Raji (cell line): ENCODE results near the gene HECTD1.

Experiments used
- POLR2A ChIP-seq: IDR thresholded peaks from 2 replicates; pipeline ENCODE4 v1.6.1; 2011; ENCODE audit warnings: low read depth, low read length, control low read depth; ENCODE audit not compliant: insufficient read depth

The HECTD1 gene

GRCh38 chr14:31090883-31091764 lies 116.5 kb downstream of the HECTD1 start:
- no peak for TF ChIP-seq POLR2A

- no peak for TF ChIP-seq POLR2A
Measured at GRCh38 chr14:31085027-31085426, 122.6 kb downstream of the HECTD1 start.

- 0 out of 2 replicates have a peak, but pooled peaks have one; percentile 9 for TF ChIP-seq POLR2A
Measured at GRCh38 chr14:31084385-31084784, 123.2 kb downstream of the HECTD1 start.

- TF ChIP-seq POLR2A: no peak
Measured at GRCh38 chr14:31083781-31084180, 123.8 kb downstream of the HECTD1 start.

- no peak for TF ChIP-seq POLR2A
Measured at GRCh38 chr14:31080484-31080883, 127.1 kb downstream of the HECTD1 start.

GRCh38 chr14:31080056-31080455 lies 127.5 kb downstream of the HECTD1 start:
- TF ChIP-seq POLR2A: no peak

- no peak for TF ChIP-seq POLR2A
Measured at GRCh38 chr14:31078766-31079165, 128.8 kb downstream of the HECTD1 start.

GRCh38 chr14:31075144-31075543 lies 132.4 kb downstream of the HECTD1 start:
- TF ChIP-seq POLR2A: no peak

- no peak for TF ChIP-seq POLR2A
Measured at GRCh38 chr14:31071151-31071550, 136.4 kb downstream of the HECTD1 start.

GRCh38 chr14:31070431-31070830 lies 137.2 kb downstream of the HECTD1 start:
- TF ChIP-seq POLR2A: no peak

GRCh38 chr14:31069343-31069742 lies 138.2 kb downstream of the HECTD1 start:
- TF ChIP-seq POLR2A: no peak

GRCh38 chr14:31068235-31068634 lies 139.4 kb downstream of the HECTD1 start:
- TF ChIP-seq POLR2A: no peak

GRCh38 chr14:31060253-31060875 lies 147.2 kb downstream of the HECTD1 start:
- TF ChIP-seq POLR2A: no peak

GRCh38 chr14:31059152-31059924 lies 148.3 kb downstream of the HECTD1 start:
- no peak for TF ChIP-seq POLR2A

- TF ChIP-seq POLR2A: no peak
Measured at GRCh38 chr14:31057701-31058364, 149.8 kb downstream of the HECTD1 start.
